PC-9 (cell line): ENCODE results near the gene NCS1. TPM values are rescaled to one million over a fixed set of nuclear protein-coding genes. Genes with fewer than 3 reads are reported as not detected.

Experiments used
- BruUV-seq: library from RNA; stranded (reverse); fragments of 400-500 nt; replicated peaks from 2 replicates; lab custom pipeline; 2021; lab: Mats Ljungman, UMichigan
- CTCF ChIA-PET: fragments of 300-600 bp; sonication (Branson Sonifier 250); formaldehyde crosslinking; loops from one replicate; lab custom pipeline; 2022; ENCODE audit warnings: antibody characterized with exemption; lab: Charles Lee
- POLR2A ChIA-PET: fragments of 300-600 bp; sonication (Branson Sonifier 250); formaldehyde crosslinking; loops from one replicate; lab custom pipeline; 2022; ENCODE audit warnings: antibody characterized with exemption; ENCODE audit not compliant: unreplicated experiment; lab: Charles Lee
- DNase-seq, 2 experiments: peaks; one replicate each; pipeline versions ENCODE4 v3.0.0 to v3.0.0-alpha.2; 2015 to 2022; ENCODE audit warnings: mixed read lengths in 1 of 2
- H2AFZ ChIP-seq: fragments of 200-600 bp; sonication (generic); 2 replicates; pipeline ENCODE4 v1.8.1; 2017; ENCODE audit warnings: antibody characterized with exemption
- H3F3A ChIP-seq: fragments of 200-600 bp; sonication (generic); 2 replicates; pipeline ENCODE4 v1.8.1; 2017; ENCODE audit warnings: antibody characterized with exemption, mild to moderate bottlenecking, low read depth; ENCODE audit not compliant: insufficient read depth
- H3K27ac ChIP-seq: fragments of 200-600 bp; sonication (generic); 2 replicates; pipeline ENCODE4 v1.6.1; 2016; ENCODE audit warnings: mixed run types
- H3K27me3 ChIP-seq: fragments of 200-600 bp; sonication (generic); 2 replicates; pipeline ENCODE4 v1.6.1; 2016; ENCODE audit warnings: low read depth, mixed run types; ENCODE audit not compliant: insufficient read depth
- H3K36me3 ChIP-seq: fragments of 200-600 bp; sonication (generic); 2 replicates; pipeline ENCODE4 v1.6.1; 2016; ENCODE audit warnings: low read depth, mixed run types
- H3K4me1 ChIP-seq: fragments of 200-600 bp; sonication (generic); replicated peaks from 2 replicates; pipeline ENCODE4 v1.6.1; 2016; ENCODE audit warnings: mixed run types; ENCODE audit not compliant: insufficient read depth
- H3K4me2 ChIP-seq: fragments of 200-600 bp; sonication (generic); 2 replicates; pipeline ENCODE4 v1.6.1; 2017; ENCODE audit warnings: mixed run types
- H3K4me3 ChIP-seq: fragments of 200-600 bp; sonication (generic); 2 replicates; pipeline ENCODE4 v1.6.1; 2016; ENCODE audit warnings: mixed run types
- H3K79me2 ChIP-seq: fragments of 200-600 bp; sonication (generic); 2 replicates; pipeline ENCODE4 v1.6.1; 2017; ENCODE audit warnings: low read depth, mixed run types
- H3K9me2 ChIP-seq: fragments of 200-600 bp; sonication (generic); 2 replicates; pipeline ENCODE4 v1.8.1; 2017; ENCODE audit warnings: mild to moderate bottlenecking; ENCODE audit not compliant: insufficient read depth
- H3K9me3 ChIP-seq: fragments of 200-600 bp; sonication (generic); 2 replicates; pipeline ENCODE4 v1.8.1; 2016; ENCODE audit warnings: low read depth; ENCODE audit not compliant: insufficient read depth
- H4K20me1 ChIP-seq: fragments of 200-600 bp; sonication (generic); 2 replicates; pipeline ENCODE4 v1.8.1; 2017; ENCODE audit not compliant: insufficient read depth
- EZH2 ChIP-seq: fragments of 200-600 bp; sonication (generic); IDR thresholded peaks from 2 replicates; pipeline ENCODE4 v1.8.0; 2017; ENCODE audit warnings: antibody characterized with exemption, low read depth
- intact Hi-C: fragments of 100-400 bp; cut with micrococcal nuclease; formaldehyde crosslinking; loops from one replicate; pipeline ENCODE4 v1.10.0; 2022; ENCODE audit not compliant: unreplicated experiment
- total RNA-seq: library from RNA; stranded (reverse); gene quantifications from 2 replicates; pipeline ENCODE4 v1.2.3, GENCODE V29; 2021
- TF ChIP-seq, protein P1 (sequence below): fragments of 200-600 bp; sonication (generic); conservative IDR thresholded peaks from 2 replicates; pipeline ENCODE4 v1.6.1; 2017; ENCODE audit warnings: mixed run types, antibody characterized with exemption, mild to moderate bottlenecking, moderate library complexity

The NCS1 gene
- total RNA-seq, 1 experiment from 2014 or later, result 59.2 TPM

DNA sequence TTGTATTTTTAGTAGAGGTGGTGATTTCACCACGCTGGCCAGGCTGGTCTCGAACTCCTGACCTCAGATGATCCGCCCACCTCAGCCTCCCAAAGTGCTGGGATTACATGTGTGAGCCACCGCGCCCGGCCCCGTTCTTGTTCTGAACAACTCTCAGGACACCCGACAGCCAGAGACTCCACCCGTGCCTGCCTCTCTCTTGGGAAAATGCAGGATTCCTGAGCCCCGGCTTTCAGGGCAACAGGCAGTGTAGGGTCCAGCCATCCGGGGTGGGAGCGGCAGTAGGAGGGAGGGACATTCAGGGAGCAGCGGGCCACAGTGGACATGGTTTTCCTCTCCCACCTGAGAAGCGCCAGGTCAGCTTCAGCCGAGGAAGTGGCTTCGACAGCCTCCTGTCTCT lies 34.4 kb downstream of the NCS1 start:
- Histone ChIP-seq H3K27me3 (no peaks in the 10 kb centered on the region), H2AFZ (no peak overlapping the region), H3K4me2 (no peak overlapping the region), H3K79me2 (no peaks in the 10 kb centered on the region), H3K4me1 (no peaks in the 10 kb centered on the region), H3F3A (no peaks in the 10 kb centered on the region), H3K36me3 (no peaks in the 10 kb centered on the region), H3K9me3 (no peaks in the 10 kb centered on the region), H4K20me1 (no peaks in the 10 kb centered on the region; the same call in 1 of the 2 replicates), H3K4me3 (no peak overlapping the region), H3K9me2 (no peaks in the 10 kb centered on the region), H3K27ac (no peak overlapping the region)
- TF ChIP-seq, protein P1, sequence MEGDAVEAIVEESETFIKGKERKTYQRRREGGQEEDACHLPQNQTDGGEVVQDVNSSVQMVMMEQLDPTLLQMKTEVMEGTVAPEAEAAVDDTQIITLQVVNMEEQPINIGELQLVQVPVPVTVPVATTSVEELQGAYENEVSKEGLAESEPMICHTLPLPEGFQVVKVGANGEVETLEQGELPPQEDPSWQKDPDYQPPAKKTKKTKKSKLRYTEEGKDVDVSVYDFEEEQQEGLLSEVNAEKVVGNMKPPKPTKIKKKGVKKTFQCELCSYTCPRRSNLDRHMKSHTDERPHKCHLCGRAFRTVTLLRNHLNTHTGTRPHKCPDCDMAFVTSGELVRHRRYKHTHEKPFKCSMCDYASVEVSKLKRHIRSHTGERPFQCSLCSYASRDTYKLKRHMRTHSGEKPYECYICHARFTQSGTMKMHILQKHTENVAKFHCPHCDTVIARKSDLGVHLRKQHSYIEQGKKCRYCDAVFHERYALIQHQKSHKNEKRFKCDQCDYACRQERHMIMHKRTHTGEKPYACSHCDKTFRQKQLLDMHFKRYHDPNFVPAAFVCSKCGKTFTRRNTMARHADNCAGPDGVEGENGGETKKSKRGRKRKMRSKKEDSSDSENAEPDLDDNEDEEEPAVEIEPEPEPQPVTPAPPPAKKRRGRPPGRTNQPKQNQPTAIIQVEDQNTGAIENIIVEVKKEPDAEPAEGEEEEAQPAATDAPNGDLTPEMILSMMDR, result no peak
- TF ChIP-seq EZH2, result no peak
- no peak for DNase-seq
- POLR2A ChIA-PET, result no interaction called here
- intact Hi-C loops, result no loop called here
- BruUV-seq, result no TSS peak
- CTCF ChIA-PET, result no interaction called here

DNA sequence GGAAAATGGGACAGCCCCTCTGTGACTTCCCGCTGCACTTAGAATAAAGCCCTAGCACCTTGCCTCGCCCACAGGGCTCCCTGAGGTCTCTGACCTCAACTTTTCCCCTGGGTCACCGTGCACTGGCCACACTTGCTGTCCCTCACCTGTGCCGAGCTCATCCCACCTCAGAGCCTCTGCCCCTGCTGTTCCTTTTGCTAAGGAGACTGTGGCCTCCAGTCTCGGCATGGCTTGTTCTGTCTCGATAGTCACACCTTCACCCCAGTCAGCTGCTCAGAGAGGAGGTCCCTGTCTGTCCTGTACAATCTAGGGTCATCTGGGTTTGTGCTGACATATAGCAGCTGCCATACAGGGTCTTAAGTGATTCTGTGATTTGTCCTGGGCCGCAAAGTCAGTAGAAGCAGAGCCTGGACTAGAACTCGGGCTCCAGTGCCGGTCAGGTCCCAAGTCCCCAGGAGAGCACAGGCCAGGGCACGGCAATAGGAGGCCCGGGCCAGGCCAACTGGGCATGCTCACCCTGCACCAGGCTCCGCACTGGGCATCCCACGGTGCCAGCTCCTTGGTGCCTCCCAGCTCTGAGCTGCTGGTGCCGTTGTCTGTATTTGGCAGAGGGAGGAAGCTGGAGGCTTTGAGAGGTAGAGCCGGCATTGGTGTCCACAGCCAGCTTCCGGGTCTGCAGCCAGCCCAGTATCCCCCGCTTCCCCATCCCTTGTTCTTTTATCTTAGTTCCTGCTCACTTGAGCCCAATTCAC lies 35.2 kb downstream of the NCS1 start:
- BruUV-seq, result no TSS peak
- DNase-seq, result no peak

DNA sequence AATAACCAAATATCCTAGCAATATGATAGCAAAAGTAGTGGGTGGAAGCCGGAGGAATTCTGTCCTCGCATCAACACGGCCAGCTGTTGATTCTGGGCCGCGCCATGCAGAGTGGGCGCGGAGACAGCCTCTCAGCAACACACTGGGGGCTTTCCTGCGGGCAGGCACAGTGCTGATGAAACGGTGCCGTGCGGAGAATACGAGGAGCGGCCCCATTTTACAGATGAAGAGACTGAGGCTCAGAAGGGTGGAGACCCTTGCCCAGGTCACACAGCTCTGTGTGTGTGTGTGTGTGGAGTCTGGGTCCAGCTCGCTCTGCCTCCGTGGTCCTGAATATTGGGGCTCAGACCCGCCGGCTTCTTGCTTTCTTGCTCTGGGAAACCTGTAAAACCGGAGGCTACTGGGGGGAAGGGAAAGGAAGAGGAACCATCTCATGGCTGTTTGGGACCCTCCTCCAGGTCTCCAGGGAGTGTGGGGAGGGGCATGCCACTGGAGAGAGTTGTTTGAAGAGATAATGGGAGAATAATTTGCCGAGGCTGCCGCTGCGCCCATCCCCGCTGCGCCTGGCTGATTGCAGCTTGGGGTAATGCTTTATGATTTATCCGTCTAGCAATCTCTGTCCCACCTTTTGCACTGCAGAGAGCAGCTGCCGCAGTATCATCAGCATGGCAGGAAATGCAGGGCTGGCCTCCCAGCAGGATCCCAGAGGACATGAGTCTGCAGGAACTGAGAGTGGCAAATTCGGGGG lies 36.6 kb downstream of the NCS1 start:
- no peaks in the 10 kb centered on the region for H3K27me3 ChIP-seq
- H3K9me3 ChIP-seq, result no peaks in the 10 kb centered on the region
- H3K27ac ChIP-seq, result no peak overlapping the region
- H3F3A ChIP-seq, result no peaks in the 10 kb centered on the region
- H3K4me2 ChIP-seq, result no peak overlapping the region
- ChIA-PET CTCF (no interaction called here), POLR2A (interaction anchor here (0.6 kb wide), 1 partner anchor 13 kb away, joined by 3 read pairs; no protein-coding TSS in a partner anchor)
- H3K4me1 ChIP-seq, result no peaks in the 10 kb centered on the region
- H3K9me2 ChIP-seq, result no peaks in the 10 kb centered on the region
- no peaks in the 10 kb centered on the region for H3K36me3 ChIP-seq
- no TSS peak for BruUV-seq
- no peaks in the 10 kb centered on the region; the same call in 1 of the 2 replicates for H4K20me1 ChIP-seq
- no peak overlapping the region for H3K4me3 ChIP-seq
- TF ChIP-seq EZH2, result no peak
- TF ChIP-seq, protein P1, result no peak
- H2AFZ ChIP-seq, result no peak overlapping the region
- H3K79me2 ChIP-seq, result no peaks in the 10 kb centered on the region
- DNase-seq, result no peak
- intact Hi-C loops, result no loop called here

More for the DNA sequence above, 35.2 kb downstream of the NCS1 start:
- Histone ChIP-seq H3K9me3 (no peaks in the 10 kb centered on the region), H3K36me3 (no peaks in the 10 kb centered on the region), H3K4me3 (no peak overlapping the region), H3K4me1 (no peaks in the 10 kb centered on the region), H3K9me2 (no peaks in the 10 kb centered on the region), H3K4me2 (no peak overlapping the region), H3K27ac (no peak overlapping the region), H2AFZ (no peak overlapping the region), H4K20me1 (no peaks in the 10 kb centered on the region; the same call in 1 of the 2 replicates), H3K79me2 (no peaks in the 10 kb centered on the region), H3F3A (no peaks in the 10 kb centered on the region), H3K27me3 (no peaks in the 10 kb centered on the region)
- intact Hi-C loops, result no loop called here
- ChIA-PET POLR2A (interaction anchor here (0.7 kb wide), 1 partner anchor 164 kb away, joined by 3 read pairs; the partner anchor contains the start of gene FNBP1), CTCF (no interaction called here)
- TF ChIP-seq, protein P1, result no peak
- TF ChIP-seq EZH2, result no peak
